Gastroesophageal sphincter (tissue), 3 donors: Measurements from ENCODE around the gene FAM3A.

ENCODE experiments used
- EP300 ChIP-seq: sonication (generic); formaldehyde crosslinking; IDR thresholded peaks from one replicate; pipeline ENCODE4 v1.6.1; 2017; ENCODE audit warnings: antibody characterized with exemption, mild to moderate bottlenecking
- POLR2A ChIP-seq, 2 donors: fragments of 450-650 bp; IDR thresholded peaks; one replicate each; pipeline ENCODE4 v1.6.1; 2017; ENCODE audit warnings: antibody characterized with exemption in 2 of 2, mild to moderate bottlenecking in 2 of 2, moderate library complexity in 1 of 2
- POLR2AphosphoS5 ChIP-seq: sonication (generic); formaldehyde crosslinking; IDR thresholded peaks from one replicate; pipeline ENCODE4 v1.6.1; 2017; ENCODE audit warnings: antibody characterized with exemption
- TF ChIP-seq, protein P1 (sequence below), 4 experiments: fragments of 200-600 bp in 2 of 4; fragments of 450-650 bp in 2 of 4; sonication (generic) in 1 of 4; IDR thresholded peaks; one replicate each; pipeline ENCODE4 v1.5.1; 2017 to 2019; ENCODE audit warnings: antibody characterized with exemption in 4 of 4, mild to moderate bottlenecking in 2 of 4, moderate library complexity in 2 of 4

DNA sequence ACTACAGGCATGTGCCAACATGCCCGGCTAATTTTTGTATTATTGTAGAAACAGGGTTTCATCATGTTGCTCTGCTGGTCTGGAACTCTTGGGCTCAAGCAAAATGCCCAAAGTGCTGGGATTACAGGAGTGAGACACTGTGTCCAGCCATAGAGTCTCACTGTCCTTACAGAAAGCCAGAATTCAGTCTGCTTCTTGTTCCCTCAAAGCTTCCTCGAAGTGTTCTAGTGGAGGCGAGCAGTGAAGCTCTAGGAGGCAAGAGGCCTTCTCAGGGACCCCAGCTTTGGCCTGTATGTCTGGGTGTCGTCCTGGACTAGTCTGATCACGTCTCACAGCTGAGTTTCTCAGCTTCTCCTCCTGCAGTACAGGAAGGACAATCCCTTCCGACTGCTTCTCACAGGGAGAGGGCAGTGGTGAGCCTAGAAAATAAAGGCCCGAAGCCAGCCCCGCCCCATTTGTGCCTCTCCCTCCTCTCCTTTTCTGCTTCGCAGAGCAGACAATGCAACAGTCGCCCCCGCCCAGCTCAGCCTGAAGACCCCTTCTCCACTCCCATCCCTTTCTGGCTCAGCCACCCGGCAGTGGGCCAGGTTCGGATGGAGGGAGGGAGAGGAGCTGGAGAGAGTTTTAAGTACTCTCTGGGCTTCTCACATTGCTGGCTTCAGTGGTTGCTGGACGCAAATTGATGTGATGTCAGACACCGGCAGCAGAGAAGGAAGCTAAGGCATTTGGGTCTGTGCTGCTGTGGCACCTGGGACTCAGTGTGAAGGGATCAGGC is 11.1 kb upstream of the FAM3A start:
- TF ChIP-seq, protein P1, sequence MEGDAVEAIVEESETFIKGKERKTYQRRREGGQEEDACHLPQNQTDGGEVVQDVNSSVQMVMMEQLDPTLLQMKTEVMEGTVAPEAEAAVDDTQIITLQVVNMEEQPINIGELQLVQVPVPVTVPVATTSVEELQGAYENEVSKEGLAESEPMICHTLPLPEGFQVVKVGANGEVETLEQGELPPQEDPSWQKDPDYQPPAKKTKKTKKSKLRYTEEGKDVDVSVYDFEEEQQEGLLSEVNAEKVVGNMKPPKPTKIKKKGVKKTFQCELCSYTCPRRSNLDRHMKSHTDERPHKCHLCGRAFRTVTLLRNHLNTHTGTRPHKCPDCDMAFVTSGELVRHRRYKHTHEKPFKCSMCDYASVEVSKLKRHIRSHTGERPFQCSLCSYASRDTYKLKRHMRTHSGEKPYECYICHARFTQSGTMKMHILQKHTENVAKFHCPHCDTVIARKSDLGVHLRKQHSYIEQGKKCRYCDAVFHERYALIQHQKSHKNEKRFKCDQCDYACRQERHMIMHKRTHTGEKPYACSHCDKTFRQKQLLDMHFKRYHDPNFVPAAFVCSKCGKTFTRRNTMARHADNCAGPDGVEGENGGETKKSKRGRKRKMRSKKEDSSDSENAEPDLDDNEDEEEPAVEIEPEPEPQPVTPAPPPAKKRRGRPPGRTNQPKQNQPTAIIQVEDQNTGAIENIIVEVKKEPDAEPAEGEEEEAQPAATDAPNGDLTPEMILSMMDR (IDR thresholded peaks at IDR 0.05): peak in 3 of 4 experiments; percentile 48 to 64 (median 49)
- TF ChIP-seq POLR2AphosphoS5: peak; percentile 16
- no peak for TF ChIP-seq EP300
- no peak for TF ChIP-seq POLR2A (IDR thresholded peaks at IDR 0.05)
